HL-60 (cell line): ENCODE results near the gene CARD19.
A peak's percentile ranks its signal among the peaks of the same experiment; 100 is the strongest.

Source experiments
- DNase-seq, 2 experiments: peaks; one replicate each; pipeline ENCODE4 v3.0.0-alpha.2; 2010 to 2020; ENCODE audit warnings: low read depth in 1 of 2, low spot score in 1 of 2
- H3K27ac ChIP-seq: fragments of 250-450 bp; sonication (Bioruptor Pico); replicated peaks from 2 replicates; pipeline ENCODE4 v1.5.1; 2020; ENCODE audit warnings: mild to moderate bottlenecking, moderate library complexity
- H3K27me3 ChIP-seq: fragments of 250-450 bp; sonication (Bioruptor Pico); 2 replicates; pipeline ENCODE4 v1.5.1; 2021; ENCODE audit warnings: mild to moderate bottlenecking, moderate library complexity; ENCODE audit not compliant: insufficient read depth, poor library complexity, severe bottlenecking
- H3K4me3 ChIP-seq: replicated peaks from 2 replicates; pipeline ENCODE4 v1.5.1; 2011; ENCODE audit warnings: mild to moderate bottlenecking, control low read depth, low read length; ENCODE audit not compliant: insufficient read depth
- GABPA ChIP-seq: IDR thresholded peaks from 2 replicates; pipeline ENCODE4 v1.6.1; 2012; ENCODE audit warnings: low read depth
- POLR2AphosphoS5 ChIP-seq: IDR thresholded peaks from 2 replicates; pipeline ENCODE4 v1.6.1; 2012; ENCODE audit warnings: low read depth
- SPI1 ChIP-seq: IDR thresholded peaks from 2 replicates; pipeline ENCODE4 v1.6.1; 2012; ENCODE audit warnings: low read depth, mild to moderate bottlenecking, borderline replicate concordance
- TF ChIP-seq, protein P1 (sequence below): IDR thresholded peaks from 2 replicates; pipeline ENCODE4 v1.6.1; 2012; ENCODE audit warnings: low read depth; ENCODE audit not compliant: insufficient replicate concordance
- TF ChIP-seq, protein P2 (sequence below): IDR thresholded peaks from one replicate; pipeline ENCODE4 v1.5.1; 2011; ENCODE audit warnings: low read length, control low read depth, inconsistent platforms; ENCODE audit not compliant: insufficient read depth

CARD19 gene

DNA sequence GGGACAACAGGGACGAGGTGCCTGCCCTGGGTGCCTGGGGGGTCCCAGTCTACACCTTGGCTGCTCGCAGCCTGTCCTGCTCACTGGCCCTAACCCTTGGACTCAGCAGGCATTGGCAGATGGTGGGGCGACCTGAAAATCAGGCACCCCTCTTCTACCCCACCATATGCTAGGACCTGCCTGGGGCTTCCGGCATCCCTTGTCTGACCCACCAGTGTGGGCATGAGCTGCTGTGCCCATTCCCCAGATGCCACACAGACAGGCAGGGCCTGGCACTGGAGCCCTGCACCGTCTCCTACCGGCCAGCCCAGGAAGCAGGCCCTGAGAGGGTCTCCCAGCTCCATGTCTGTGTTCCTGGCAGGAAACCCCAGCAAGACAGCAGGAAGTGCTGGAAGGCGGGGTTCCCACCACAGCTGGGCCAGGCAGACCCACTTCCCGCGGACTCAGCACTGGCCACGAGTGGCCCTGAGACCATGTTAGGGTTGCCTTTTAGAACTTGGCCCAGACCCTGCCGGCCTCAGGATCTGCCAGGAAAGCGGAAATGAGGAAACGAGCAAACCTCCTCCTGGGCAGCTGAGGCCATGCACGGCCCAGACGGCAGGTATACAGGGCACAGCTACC lies 35.0 kb downstream of the CARD19 start:
- DNase-seq: no peak
- Histone ChIP-seq H3K4me3 (no peak overlapping the region), H3K27ac (peak overlapping the region; percentile 54), H3K27me3 (no peaks in the 10 kb centered on the region)
- TF ChIP-seq, protein P1, sequence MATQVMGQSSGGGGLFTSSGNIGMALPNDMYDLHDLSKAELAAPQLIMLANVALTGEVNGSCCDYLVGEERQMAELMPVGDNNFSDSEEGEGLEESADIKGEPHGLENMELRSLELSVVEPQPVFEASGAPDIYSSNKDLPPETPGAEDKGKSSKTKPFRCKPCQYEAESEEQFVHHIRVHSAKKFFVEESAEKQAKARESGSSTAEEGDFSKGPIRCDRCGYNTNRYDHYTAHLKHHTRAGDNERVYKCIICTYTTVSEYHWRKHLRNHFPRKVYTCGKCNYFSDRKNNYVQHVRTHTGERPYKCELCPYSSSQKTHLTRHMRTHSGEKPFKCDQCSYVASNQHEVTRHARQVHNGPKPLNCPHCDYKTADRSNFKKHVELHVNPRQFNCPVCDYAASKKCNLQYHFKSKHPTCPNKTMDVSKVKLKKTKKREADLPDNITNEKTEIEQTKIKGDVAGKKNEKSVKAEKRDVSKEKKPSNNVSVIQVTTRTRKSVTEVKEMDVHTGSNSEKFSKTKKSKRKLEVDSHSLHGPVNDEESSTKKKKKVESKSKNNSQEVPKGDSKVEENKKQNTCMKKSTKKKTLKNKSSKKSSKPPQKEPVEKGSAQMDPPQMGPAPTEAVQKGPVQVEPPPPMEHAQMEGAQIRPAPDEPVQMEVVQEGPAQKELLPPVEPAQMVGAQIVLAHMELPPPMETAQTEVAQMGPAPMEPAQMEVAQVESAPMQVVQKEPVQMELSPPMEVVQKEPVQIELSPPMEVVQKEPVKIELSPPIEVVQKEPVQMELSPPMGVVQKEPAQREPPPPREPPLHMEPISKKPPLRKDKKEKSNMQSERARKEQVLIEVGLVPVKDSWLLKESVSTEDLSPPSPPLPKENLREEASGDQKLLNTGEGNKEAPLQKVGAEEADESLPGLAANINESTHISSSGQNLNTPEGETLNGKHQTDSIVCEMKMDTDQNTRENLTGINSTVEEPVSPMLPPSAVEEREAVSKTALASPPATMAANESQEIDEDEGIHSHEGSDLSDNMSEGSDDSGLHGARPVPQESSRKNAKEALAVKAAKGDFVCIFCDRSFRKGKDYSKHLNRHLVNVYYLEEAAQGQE: no peak
- TF ChIP-seq SPI1: peak; percentile 43; the same call in 1 of the 2 replicates

DNA sequence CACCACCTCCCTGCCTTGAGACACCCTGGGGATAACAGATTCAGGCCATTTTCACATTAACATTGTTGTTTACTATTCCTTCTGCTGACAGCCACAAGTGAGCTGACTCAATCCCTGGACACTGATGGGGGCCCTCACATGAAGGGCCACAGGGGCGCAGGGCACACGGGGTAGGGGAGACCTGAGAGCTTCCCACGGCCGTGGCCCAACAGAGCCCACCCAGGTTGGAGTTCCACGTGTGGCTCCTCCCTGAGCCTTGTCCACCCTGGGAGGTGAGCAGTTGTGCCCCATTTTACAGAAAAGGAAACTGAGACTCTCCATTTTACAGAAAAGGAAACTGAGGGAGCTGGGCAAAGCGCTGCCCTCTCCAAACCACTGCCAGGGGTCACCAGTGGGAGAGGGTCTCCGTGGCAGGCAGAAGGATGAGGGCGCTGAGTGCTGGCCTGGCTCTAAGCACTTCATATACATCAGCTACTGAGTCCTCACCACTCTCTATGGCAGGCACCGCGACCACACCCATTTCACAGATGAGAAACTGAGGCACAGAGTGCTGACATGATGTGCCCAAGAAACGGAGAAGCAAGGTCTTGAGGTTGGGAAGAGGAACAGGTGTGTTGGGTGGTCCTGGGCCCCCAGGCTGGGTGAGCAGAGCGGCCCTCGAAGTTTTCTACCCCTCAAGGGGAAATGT lies 35.7 kb downstream of the CARD19 start:
- peak overlapping the region; percentile 54 for H3K27ac ChIP-seq
- peak overlapping the region; percentile 78; the same call in 1 of the 2 replicates for H3K4me3 ChIP-seq
- TF ChIP-seq GABPA (no peak), SPI1 (no peak), POLR2AphosphoS5 (no peak)
- TF ChIP-seq, protein P1: no peak
- TF ChIP-seq, protein P2, sequence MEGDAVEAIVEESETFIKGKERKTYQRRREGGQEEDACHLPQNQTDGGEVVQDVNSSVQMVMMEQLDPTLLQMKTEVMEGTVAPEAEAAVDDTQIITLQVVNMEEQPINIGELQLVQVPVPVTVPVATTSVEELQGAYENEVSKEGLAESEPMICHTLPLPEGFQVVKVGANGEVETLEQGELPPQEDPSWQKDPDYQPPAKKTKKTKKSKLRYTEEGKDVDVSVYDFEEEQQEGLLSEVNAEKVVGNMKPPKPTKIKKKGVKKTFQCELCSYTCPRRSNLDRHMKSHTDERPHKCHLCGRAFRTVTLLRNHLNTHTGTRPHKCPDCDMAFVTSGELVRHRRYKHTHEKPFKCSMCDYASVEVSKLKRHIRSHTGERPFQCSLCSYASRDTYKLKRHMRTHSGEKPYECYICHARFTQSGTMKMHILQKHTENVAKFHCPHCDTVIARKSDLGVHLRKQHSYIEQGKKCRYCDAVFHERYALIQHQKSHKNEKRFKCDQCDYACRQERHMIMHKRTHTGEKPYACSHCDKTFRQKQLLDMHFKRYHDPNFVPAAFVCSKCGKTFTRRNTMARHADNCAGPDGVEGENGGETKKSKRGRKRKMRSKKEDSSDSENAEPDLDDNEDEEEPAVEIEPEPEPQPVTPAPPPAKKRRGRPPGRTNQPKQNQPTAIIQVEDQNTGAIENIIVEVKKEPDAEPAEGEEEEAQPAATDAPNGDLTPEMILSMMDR: no peak
- no peaks in the 10 kb centered on the region for H3K27me3 ChIP-seq
- DNase-seq: no peak

DNA sequence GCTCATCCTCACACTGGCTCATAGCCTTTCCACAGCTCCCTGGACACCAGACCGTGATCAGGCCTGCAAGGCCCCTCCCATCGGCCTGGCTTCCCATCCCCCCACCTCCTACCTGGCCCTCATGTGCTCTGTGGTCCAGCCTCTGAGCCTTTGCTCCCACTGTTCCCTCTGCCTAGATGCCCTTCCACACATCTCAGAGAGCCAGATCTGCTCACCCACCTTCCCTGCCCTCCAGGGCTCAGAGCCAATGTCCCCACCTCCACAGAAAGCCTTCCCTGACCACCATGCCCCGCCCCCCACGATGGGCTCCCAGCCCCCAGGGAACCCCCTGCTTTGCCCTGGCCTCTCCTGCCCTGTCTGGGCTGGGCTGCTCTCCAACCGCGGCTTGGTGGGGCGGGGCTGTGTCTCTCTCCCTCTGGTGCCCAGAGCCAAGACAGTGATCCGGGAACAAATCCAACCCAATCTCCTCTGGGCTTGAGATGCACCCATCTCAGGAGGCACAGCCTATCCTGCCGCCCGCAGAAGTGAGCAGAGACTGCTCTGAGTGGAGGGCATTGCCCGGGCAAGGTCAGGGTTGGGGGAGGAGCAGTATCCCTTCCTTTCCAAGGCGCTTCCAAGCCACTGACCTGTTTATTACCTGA lies 36.4 kb downstream of the CARD19 start:
- peak overlapping the region; percentile 78 for H3K4me3 ChIP-seq
- TF ChIP-seq POLR2AphosphoS5 (no peak), SPI1 (no peak), GABPA (no peak)
- TF ChIP-seq, protein P2: no peak
- TF ChIP-seq, protein P1: no peak
- H3K27ac ChIP-seq: peak overlapping the region; percentile 94
- DNase-seq: no peak
- no peaks in the 10 kb centered on the region for H3K27me3 ChIP-seq
